Naive thymus-derived CD4-positive, alpha-beta T cell (primary cell): ENCODE data around the gene FAM236A. TPM values are rescaled to one million over a fixed set of nuclear protein-coding genes. Genes with fewer than 3 reads are reported as not detected.
"Not testable (repeated sequence)": the region's sequence is repeated elsewhere in the genome, so short reads cannot be mapped to it uniquely, and the experiment has no call there.

Experiments
- ATAC-seq: fragments of 150-1000 bp; cut with Tn5 transposase; 2 replicates; pipeline ENCODE4 v1.10.0; 2021; ENCODE audit warnings: mild to moderate bottlenecking, moderate library complexity
- CTCF ChIA-PET: fragments of 350-600 bp; sonication (Branson Sonifier 250); formaldehyde crosslinking; loops from one replicate; lab custom pipeline; 2021; ENCODE audit warnings: antibody characterized with exemption; lab: Charles Lee
- POLR2A ChIA-PET: fragments of 350-600 bp; sonication (Branson Sonifier 250); formaldehyde crosslinking; loops from one replicate; lab custom pipeline; 2021; ENCODE audit warnings: antibody characterized with exemption, inconsistent platforms; lab: Charles Lee
- DNase-seq, 9 donors: peaks; one replicate each; pipeline versions ENCODE4 v3.0.0 to v3.0.0-alpha.2; 2020 to 2022; ENCODE audit warnings: mixed read lengths in 1 of 9
- H3K27ac ChIP-seq: one replicate; pipeline ENCODE4 v1.7.0; 2013; ENCODE audit warnings: mild to moderate bottlenecking, low read depth, low read length, moderate library complexity
- H3K27me3 ChIP-seq, 2 donors: one replicate each; pipeline ENCODE4 v1.7.0; 2013; ENCODE audit warnings: low read length in 2 of 2, mild to moderate bottlenecking in 2 of 2, moderate library complexity in 2 of 2; ENCODE audit not compliant: control insufficient read depth in 2 of 2, insufficient read depth in 2 of 2
- H3K36me3 ChIP-seq, 3 experiments: 1 replicate in 2 of 3; 2 replicates in 1 of 3; pipeline ENCODE4 v1.7.0; 2013; ENCODE audit warnings: low read length in 3 of 3, mild to moderate bottlenecking in 3 of 3, moderate library complexity in 1 of 3; ENCODE audit not compliant: insufficient read depth in 3 of 3, control insufficient read depth in 2 of 3
- H3K4me1 ChIP-seq, 2 donors: one replicate each; pipeline ENCODE4 v1.7.0; 2013; ENCODE audit warnings: low read length in 2 of 2, mild to moderate bottlenecking in 2 of 2, moderate library complexity in 1 of 2; ENCODE audit not compliant: control insufficient read depth in 2 of 2, insufficient read depth in 2 of 2
- H3K4me3 ChIP-seq: 2 replicates; pipeline ENCODE4 v1.7.0; 2013; ENCODE audit warnings: mild to moderate bottlenecking, low read length
- H3K9me3 ChIP-seq, 3 experiments: 1 replicate in 2 of 3; 2 replicates in 1 of 3; pipeline ENCODE4 v1.7.0; 2013; ENCODE audit warnings: low read length in 3 of 3; ENCODE audit not compliant: control insufficient read depth in 2 of 3
- H3K27ac Mint-ChIP-seq, 9 donors: one replicate each; pipeline ENCODE4 v1.8.0; 2020 to 2022; ENCODE audit warnings: mixed read lengths in 9 of 9, mild to moderate bottlenecking in 8 of 9, moderate library complexity in 5 of 9, inconsistent platforms in 2 of 9
- H3K27me3 Mint-ChIP-seq, 5 donors: one replicate each; pipeline ENCODE4 v1.8.0; 2021 to 2022; ENCODE audit warnings: mixed read lengths in 5 of 5, mild to moderate bottlenecking in 1 of 5
- H3K36me3 Mint-ChIP-seq, 5 donors: one replicate each; pipeline ENCODE4 v1.8.0; 2020 to 2022; ENCODE audit warnings: mixed read lengths in 5 of 5, mild to moderate bottlenecking in 3 of 5, inconsistent platforms in 1 of 5
- H3K4me1 Mint-ChIP-seq, 7 donors: one replicate each; pipeline ENCODE4 v1.8.0; 2020 to 2022; ENCODE audit warnings: mixed read lengths in 7 of 7, mild to moderate bottlenecking in 3 of 7, inconsistent platforms in 1 of 7
- H3K4me3 Mint-ChIP-seq, 10 donors: one replicate each; pipeline ENCODE4 v1.8.0; 2020 to 2022; ENCODE audit warnings: mild to moderate bottlenecking in 10 of 10, mixed read lengths in 10 of 10, moderate library complexity in 6 of 10, inconsistent platforms in 2 of 10
- H3K9me3 Mint-ChIP-seq, 11 donors: one replicate each; pipeline ENCODE4 v1.8.0; 2020 to 2022; ENCODE audit warnings: mixed read lengths in 11 of 11, mild to moderate bottlenecking in 4 of 11, inconsistent platforms in 1 of 11, moderate library complexity in 1 of 11
- intact Hi-C, 2 donors: fragments of 100-400 bp; cut with micrococcal nuclease; formaldehyde crosslinking; loops; one replicate each; pipeline ENCODE4 v1.15.1; 2023
- polyA plus RNA-seq, 2 donors: library from polyadenylated mRNA; unstranded; fragments of 300-500 nt; fragmentation: Illumina TruSeq; gene quantifications; one replicate each; pipeline ENCODE4 v1.2.3, GENCODE V29; 2021
- total RNA-seq, 6 experiments: library from RNA in 5 of 6; stranded (reverse) in 5 of 6; gene quantifications; 1 replicate in 5 of 6; 2 replicates in 1 of 6; pipeline ENCODE4 v1.2.3 and lab custom pipeline; 2021 to 2026

FAM236A gene
- total RNA-seq (not detected), polyA plus RNA-seq (not detected), total RNA-seq (lab: John Stamatoyannopoulos, UW) (not detected)

GRCh38 chrX:72937906-72938305 is at the start of gene FAM236A:
TSS of gene FAM236A (plus strand) at chrX:72938206. CDS start at chrX:72938263, 57 bp downstream.
- H3K27me3 Mint-ChIP-seq, H3K27ac ChIP-seq, ATAC-seq, H3K36me3 ChIP-seq, H3K4me3 Mint-ChIP-seq, H3K4me1 Mint-ChIP-seq, H3K9me3 Mint-ChIP-seq, H3K27ac Mint-ChIP-seq, H3K4me3 ChIP-seq, H3K9me3 ChIP-seq, CTCF ChIA-PET, H3K36me3 Mint-ChIP-seq, DNase-seq, H3K4me1 ChIP-seq, H3K27me3 ChIP-seq, POLR2A ChIA-PET, intact Hi-C loops: not testable (repeated sequence)

GRCh38 chrX:72889740-72890139 is 48.3 kb upstream of the FAM236A start:
- POLR2A ChIA-PET, H3K36me3 Mint-ChIP-seq, H3K27me3 ChIP-seq, DNase-seq, H3K36me3 ChIP-seq, intact Hi-C loops, H3K27me3 Mint-ChIP-seq, H3K4me3 Mint-ChIP-seq, CTCF ChIA-PET, H3K27ac ChIP-seq, H3K9me3 ChIP-seq, H3K9me3 Mint-ChIP-seq, H3K4me3 ChIP-seq, H3K4me1 Mint-ChIP-seq, ATAC-seq, H3K4me1 ChIP-seq, H3K27ac Mint-ChIP-seq: not testable (repeated sequence)

GRCh38 chrX:72912315-72912714 is 25.7 kb upstream of the FAM236A start, which contains the start of gene FAM236C:
TSS of gene FAM236C (plus strand) at chrX:72912615. CDS start at chrX:72912715, 100 bp downstream.
- ATAC-seq, H3K4me1 Mint-ChIP-seq, H3K27me3 Mint-ChIP-seq, H3K27me3 ChIP-seq, H3K4me3 Mint-ChIP-seq, POLR2A ChIA-PET, H3K27ac Mint-ChIP-seq, H3K36me3 ChIP-seq, H3K9me3 ChIP-seq, DNase-seq, CTCF ChIA-PET, intact Hi-C loops, H3K36me3 Mint-ChIP-seq, H3K4me1 ChIP-seq, H3K4me3 ChIP-seq, H3K27ac ChIP-seq, H3K9me3 Mint-ChIP-seq: not testable (repeated sequence)

- H3K27ac ChIP-seq, H3K4me1 ChIP-seq, H3K27me3 ChIP-seq, H3K27me3 Mint-ChIP-seq, H3K4me1 Mint-ChIP-seq, DNase-seq, intact Hi-C loops, ATAC-seq, POLR2A ChIA-PET, H3K4me3 Mint-ChIP-seq, H3K36me3 Mint-ChIP-seq, H3K36me3 ChIP-seq, CTCF ChIA-PET, H3K27ac Mint-ChIP-seq, H3K9me3 Mint-ChIP-seq, H3K9me3 ChIP-seq, H3K4me3 ChIP-seq: not testable (repeated sequence)
Measured at GRCh38 chrX:72916096-72916495, 21.9 kb upstream of the FAM236A start.

- H3K4me3 ChIP-seq, H3K27ac Mint-ChIP-seq, POLR2A ChIA-PET, H3K9me3 ChIP-seq, DNase-seq, H3K4me1 Mint-ChIP-seq, H3K4me3 Mint-ChIP-seq, intact Hi-C loops, H3K36me3 Mint-ChIP-seq, H3K27me3 Mint-ChIP-seq, H3K36me3 ChIP-seq, H3K27ac ChIP-seq, H3K4me1 ChIP-seq, ATAC-seq, CTCF ChIA-PET, H3K9me3 Mint-ChIP-seq, H3K27me3 ChIP-seq: not testable (repeated sequence)
Measured at GRCh38 chrX:72932283-72932682, 5.7 kb upstream of the FAM236A start.

- H3K27me3 Mint-ChIP-seq, ATAC-seq, CTCF ChIA-PET: not testable (repeated sequence)
Measured at GRCh38 chrX:72936455-72936854, 1.6 kb upstream of the FAM236A start.

GRCh38 chrX:72936882-72937455 is 1.0 kb upstream of the FAM236A start:
- H3K36me3 Mint-ChIP-seq, H3K4me1 Mint-ChIP-seq, DNase-seq, H3K4me3 ChIP-seq, ATAC-seq, H3K27me3 ChIP-seq, H3K27me3 Mint-ChIP-seq, H3K36me3 ChIP-seq, CTCF ChIA-PET, H3K9me3 Mint-ChIP-seq, H3K9me3 ChIP-seq, POLR2A ChIA-PET, H3K4me1 ChIP-seq, H3K27ac Mint-ChIP-seq, intact Hi-C loops, H3K27ac ChIP-seq, H3K4me3 Mint-ChIP-seq: not testable (repeated sequence)

More at GRCh38 chrX:72936455-72936854, 1.6 kb upstream of the FAM236A start:
- H3K4me3 ChIP-seq, H3K36me3 ChIP-seq, H3K4me3 Mint-ChIP-seq, H3K4me1 ChIP-seq, H3K36me3 Mint-ChIP-seq, H3K27ac Mint-ChIP-seq, H3K27ac ChIP-seq, H3K9me3 Mint-ChIP-seq, H3K9me3 ChIP-seq, H3K4me1 Mint-ChIP-seq, H3K27me3 ChIP-seq, intact Hi-C loops, DNase-seq, POLR2A ChIA-PET: not testable (repeated sequence)
